Epithelial cell of proximal tubule (primary cell): ENCODE data around the gene NXN. TPM values are rescaled to one million over a fixed set of nuclear protein-coding genes. Genes with fewer than 3 reads are reported as not detected.

ENCODE experiments used
- DNase-seq: peaks from one replicate; pipeline ENCODE4 v3.0.0-alpha.2; 2011; ENCODE audit warnings: low read depth
- H3K4me3 ChIP-seq: 2 replicates; pipeline ENCODE4 v1.5.1; 2011; ENCODE audit warnings: low read depth, mild to moderate bottlenecking, low read length
- CTCF ChIP-seq: conservative IDR thresholded peaks from 2 replicates; pipeline ENCODE4 v1.5.1; 2012; ENCODE audit warnings: low read depth, mild to moderate bottlenecking, low read length
- total RNA-seq: library from RNA; depleted of rRNA; stranded (reverse); fragments of >200 nt; gene quantifications from 2 replicates; pipeline ENCODE4 v1.2.3, GENCODE V29; 2015

The NXN gene
- total RNA-seq, 1 donor from 2014 or later: 31.1 TPM

- no peak for DNase-seq
- no peak for TF ChIP-seq CTCF
- H3K4me3 ChIP-seq: no peak overlapping the region
These were observed 44.1 kb downstream of the NXN start for GRCh38 chr17:935485-935884.

GRCh38 chr17:933312-934073 is 46.1 kb downstream of the NXN start:
- peak; percentile 69 for DNase-seq
- no peak for TF ChIP-seq CTCF
- no peak overlapping the region for H3K4me3 ChIP-seq

GRCh38 chr17:930258-930657 is 49.3 kb downstream of the NXN start:
- no peak overlapping the region for H3K4me3 ChIP-seq
- DNase-seq: no peak
- no peak for TF ChIP-seq CTCF

- H3K4me3 ChIP-seq: no peak overlapping the region
- TF ChIP-seq CTCF: no peak
- DNase-seq: no peak
These were observed 50.0 kb downstream of the NXN start for GRCh38 chr17:929586-929985.

- TF ChIP-seq CTCF: no peak
- DNase-seq: peak; percentile 85
- H3K4me3 ChIP-seq: peak overlapping the region; percentile 30
These were observed 51.7 kb downstream of the NXN start for GRCh38 chr17:927611-928461.

- H3K4me3 ChIP-seq: no peak overlapping the region
- no peak for DNase-seq
- no peak for TF ChIP-seq CTCF
These were observed 53.8 kb downstream of the NXN start for GRCh38 chr17:925817-926216.
